IMR-90 (cell line): ENCODE results near the gene VSIR. TPM values are rescaled to one million over a fixed set of nuclear protein-coding genes. Genes with fewer than 3 reads are reported as not detected.

Experiments used
- ATAC-seq: fragments of 200-7000 bp; cut with Tn5 transposase; 2 replicates; pipeline ENCODE4 v1.9.1; 2020; ENCODE audit warnings: low read depth, mild to moderate bottlenecking, moderate library complexity
- BruUV-seq: library from RNA; stranded (reverse); fragments of 400-500 nt; replicated peaks from 2 replicates; lab custom pipeline; 2021; lab: Mats Ljungman, UMichigan
- CTCF ChIA-PET: fragments of 300-600 bp; formaldehyde crosslinking; extraction: SDS; loops from one replicate; lab custom pipeline; 2021; ENCODE audit warnings: antibody characterized with exemption; lab: Yijun Ruan, JAX
- POLR2A ChIA-PET: fragments of 300-600 bp; sonication (Branson Sonifier 250); formaldehyde crosslinking; loops from one replicate; lab custom pipeline; 2022; ENCODE audit warnings: antibody characterized with exemption; ENCODE audit not compliant: unreplicated experiment; lab: Charles Lee
- DNase-seq: peaks from one replicate; pipeline ENCODE4 v3.0.0; 2013
- H2AFZ ChIP-seq: replicated peaks from 2 replicates; pipeline ENCODE3; 2013; ENCODE audit warnings: low read length, mild to moderate bottlenecking; ENCODE audit not compliant: poor library complexity
- H2AK5ac ChIP-seq: 2 replicates; pipeline ENCODE4 v1.6.1; 2013; ENCODE audit warnings: low read depth, low read length, inconsistent platforms
- H2AK9ac ChIP-seq: replicated peaks from 2 replicates; pipeline ENCODE3; 2013; ENCODE audit warnings: mild to moderate bottlenecking, low read depth, low read length, moderate library complexity; ENCODE audit not compliant: poor library complexity
- H2BK120ac ChIP-seq: 2 replicates; pipeline ENCODE4 v1.6.1; 2013; ENCODE audit warnings: low read depth, low read length, inconsistent platforms
- H2BK15ac ChIP-seq: 3 replicates; pipeline ENCODE4 v1.6.1; 2013; ENCODE audit warnings: low read depth, low read length, inconsistent platforms
- H2BK20ac ChIP-seq: 2 replicates; pipeline ENCODE4 v1.6.1; 2013; ENCODE audit warnings: low read depth, mild to moderate bottlenecking, inconsistent platforms, low read length, moderate library complexity
- H2BK5ac ChIP-seq: 2 replicates; pipeline ENCODE4 v1.6.1; 2013; ENCODE audit warnings: mild to moderate bottlenecking, low read depth, low read length, inconsistent platforms; ENCODE audit not compliant: poor library complexity, severe bottlenecking
- H3K14ac ChIP-seq: replicated peaks from 2 replicates; pipeline ENCODE4 v1.6.1; 2013; ENCODE audit warnings: low read depth, low read length, inconsistent platforms
- H3K18ac ChIP-seq: 2 replicates; pipeline ENCODE4 v1.6.1; 2013; ENCODE audit warnings: low read depth, low read length, control low read depth
- H3K23ac ChIP-seq: 2 replicates; pipeline ENCODE4 v1.6.1; 2013; ENCODE audit warnings: low read depth, low read length, inconsistent platforms
- H3K27ac ChIP-seq: 2 replicates; pipeline ENCODE4 v1.5.1; 2013; ENCODE audit warnings: mild to moderate bottlenecking, control low read depth, low read length; ENCODE audit not compliant: insufficient read depth
- H3K27me3 ChIP-seq: 2 replicates; pipeline ENCODE4 v1.6.1; 2013; ENCODE audit warnings: low read length; ENCODE audit not compliant: control insufficient read depth, insufficient read depth
- H3K36me3 ChIP-seq: 2 replicates; pipeline ENCODE4 v1.6.1; 2013; ENCODE audit warnings: low read length, mixed read lengths; ENCODE audit not compliant: control insufficient read depth, insufficient read depth
- H3K4ac ChIP-seq: 2 replicates; pipeline ENCODE4 v1.6.1; 2013; ENCODE audit warnings: low read depth, low read length, inconsistent platforms
- H3K4me1 ChIP-seq: 2 replicates; pipeline ENCODE4 v1.6.1; 2013; ENCODE audit warnings: low read length, mixed read lengths; ENCODE audit not compliant: control insufficient read depth, insufficient read depth
- H3K4me2 ChIP-seq: 2 replicates; pipeline ENCODE4 v1.6.1; 2013; ENCODE audit warnings: low read depth, mild to moderate bottlenecking, control low read depth, low read length, moderate library complexity
- H3K4me3 ChIP-seq: 2 replicates; pipeline ENCODE4 v1.5.1; 2013; ENCODE audit warnings: low read depth, mild to moderate bottlenecking, control low read depth, low read length, moderate library complexity; ENCODE audit not compliant: insufficient read depth
- H3K56ac ChIP-seq: 2 replicates; pipeline ENCODE4 v1.6.1; 2013; ENCODE audit warnings: low read length, inconsistent platforms; ENCODE audit not compliant: insufficient read depth; ENCODE audit errors: extremely low read depth
- H3K79me1 ChIP-seq, 2 experiments: 2 replicates each; pipeline ENCODE4 v1.6.1; 2013; ENCODE audit warnings: low read length in 2 of 2, inconsistent platforms in 1 of 2, low read depth in 1 of 2
- H3K9ac ChIP-seq: 2 replicates; pipeline ENCODE4 v1.6.1; 2013; ENCODE audit warnings: low read depth, low read length, control low read depth
- H3K9me1 ChIP-seq: 2 replicates; pipeline ENCODE4 v1.6.1; 2013; ENCODE audit warnings: low read length, inconsistent platforms; ENCODE audit not compliant: insufficient read depth
- H3K9me3 ChIP-seq: 2 replicates; pipeline ENCODE4 v1.6.1; 2013; ENCODE audit warnings: low read length; ENCODE audit not compliant: control insufficient read depth, insufficient read depth
- H4K20me1 ChIP-seq: 2 replicates; pipeline ENCODE4 v1.6.1; 2013; ENCODE audit warnings: low read length, inconsistent platforms; ENCODE audit not compliant: insufficient read depth
- H4K5ac ChIP-seq: 2 replicates; pipeline ENCODE4 v1.6.1; 2013; ENCODE audit warnings: mild to moderate bottlenecking, low read depth, low read length, control low read depth
- H4K8ac ChIP-seq, 2 experiments: 2 replicates each; pipeline ENCODE4 v1.6.1; 2013; ENCODE audit warnings: low read depth in 2 of 2, low read length in 2 of 2, control low read depth in 1 of 2, inconsistent platforms in 1 of 2
- H4K91ac ChIP-seq: 2 replicates; pipeline ENCODE4 v1.6.1; 2013; ENCODE audit warnings: low read depth, low read length, inconsistent platforms; ENCODE audit not compliant: insufficient read depth
- BHLHE40 ChIP-seq: fragments of 150-350 bp; IDR thresholded peaks from 2 replicates; pipeline ENCODE4 v1.6.1; 2016; ENCODE audit warnings: mild to moderate bottlenecking, low read depth, low read length
- CEBPB ChIP-seq: IDR thresholded peaks from 2 replicates; pipeline ENCODE4 v1.6.1; 2012; ENCODE audit warnings: low read depth, low read length, improper control_type of control experiment
- CHD1 ChIP-seq: IDR thresholded peaks from 2 replicates; pipeline ENCODE4 v1.6.1; 2012; ENCODE audit warnings: low read depth, low read length, improper control_type of control experiment
- CTCF ChIP-seq: conservative IDR thresholded peaks from 2 replicates; pipeline ENCODE4 v1.5.1; 2012; ENCODE audit warnings: mild to moderate bottlenecking, low read depth, low read length, improper control_type of control experiment
- ELK1 ChIP-seq: fragments of 150-350 bp; IDR thresholded peaks from 2 replicates; pipeline ENCODE4 v1.6.1; 2016; ENCODE audit warnings: low read depth, mild to moderate bottlenecking, low read length, moderate library complexity, borderline replicate concordance
- FOS ChIP-seq: fragments of 150-350 bp; IDR thresholded peaks from 2 replicates; pipeline ENCODE4 v1.6.1; 2016; ENCODE audit warnings: low read depth, low read length
- MAFK ChIP-seq: IDR thresholded peaks from 2 replicates; pipeline ENCODE4 v1.6.1; 2012; ENCODE audit warnings: low read depth, low read length, improper control_type of control experiment
- MAZ ChIP-seq: IDR thresholded peaks from 2 replicates; pipeline ENCODE4 v1.6.1; 2012; ENCODE audit warnings: low read depth, mild to moderate bottlenecking, low read length, improper control_type of control experiment, moderate library complexity, borderline replicate concordance
- MXI1 ChIP-seq: IDR thresholded peaks from 2 replicates; pipeline ENCODE4 v1.6.1; 2012; ENCODE audit warnings: low read depth, mild to moderate bottlenecking, low read length, moderate library complexity, borderline replicate concordance
- NFE2L2 ChIP-seq: fragments of 150-350 bp; IDR thresholded peaks from 2 replicates; pipeline ENCODE4 v1.6.1; 2016; ENCODE audit warnings: low read depth, mild to moderate bottlenecking, low read length
- POLR2A ChIP-seq: IDR thresholded peaks from 2 replicates; pipeline ENCODE4 v1.6.1; 2012; ENCODE audit warnings: mild to moderate bottlenecking, low read depth, low read length
- RAD21 ChIP-seq: IDR thresholded peaks from 2 replicates; pipeline ENCODE4 v1.6.1; 2012; ENCODE audit warnings: low read length, improper control_type of control experiment
- RCOR1 ChIP-seq: IDR thresholded peaks from 2 replicates; pipeline ENCODE4 v1.6.1; 2012; ENCODE audit warnings: mild to moderate bottlenecking, low read length, improper control_type of control experiment; ENCODE audit not compliant: insufficient replicate concordance
- RFX5 ChIP-seq: IDR thresholded peaks from 2 replicates; pipeline ENCODE4 v1.8.0; 2012; ENCODE audit warnings: low read depth, mild to moderate bottlenecking, low read length, moderate library complexity
- SMC3 ChIP-seq: fragments of 150-350 bp; IDR thresholded peaks from 2 replicates; pipeline ENCODE4 v1.6.1; 2016; ENCODE audit warnings: low read depth, mild to moderate bottlenecking, antibody characterized with exemption, low read length, moderate library complexity
- WGBS, 2 experiments: methylation state at CpG; one replicate each; pipeline versions ENCODE4 v1.1.5 to v1.1.7; 2013; ENCODE audit warnings: missing lambda C conversion rate in 2 of 2; ENCODE audit not compliant: insufficient read length in 1 of 2; ENCODE audit errors: extremely low coverage in 2 of 2; 5-methylcytosine and 5-hydroxymethylcytosine counted together
- dilution Hi-C: fragments of 300-500 bp; cut with HindIII; formaldehyde crosslinking; loops from one replicate; pipeline ENCODE4 v1.14.3; 2018; ENCODE audit warnings: low sequenced_read_pairs; ENCODE audit not compliant: unreplicated experiment
- in situ Hi-C: fragments of 300-500 bp; cut with MboI; formaldehyde crosslinking; loops from 3 replicates; pipeline ENCODE4 v1.14.3; 2019; ENCODE audit warnings: low sequenced_read_pairs, inconsistent platforms, mixed read lengths
- intact Hi-C: fragments of 100-400 bp; cut with micrococcal nuclease; formaldehyde crosslinking; loops from 2 replicates; pipeline ENCODE4 v1.10.0; 2022
- polyA plus RNA-seq, 3 experiments: library from polyadenylated mRNA; depleted of rRNA; stranded (reverse); fragments of >200 nt; gene quantifications; 2 replicates each; pipeline ENCODE4 v1.2.3, GENCODE V29; 2012; ENCODE audit warnings: low replicate concordance in 1 of 3
- total RNA-seq: library from RNA; depleted of rRNA; stranded (reverse); fragments of >200 nt; gene quantifications from 2 replicates; pipeline ENCODE4 v1.2.3, GENCODE V29; 2012
- TF ChIP-seq, protein P1 (sequence below): fragments of 150-350 bp; IDR thresholded peaks from 2 replicates; pipeline ENCODE4 v1.6.1; 2017; ENCODE audit warnings: mild to moderate bottlenecking, antibody characterized with exemption, low read length, low read depth

Gene VSIR
- total and polyA plus RNA-seq, 2 of the 4 experiments (the other 2 are of a cell fraction) = 5.0 to 23.8 TPM

DNA sequence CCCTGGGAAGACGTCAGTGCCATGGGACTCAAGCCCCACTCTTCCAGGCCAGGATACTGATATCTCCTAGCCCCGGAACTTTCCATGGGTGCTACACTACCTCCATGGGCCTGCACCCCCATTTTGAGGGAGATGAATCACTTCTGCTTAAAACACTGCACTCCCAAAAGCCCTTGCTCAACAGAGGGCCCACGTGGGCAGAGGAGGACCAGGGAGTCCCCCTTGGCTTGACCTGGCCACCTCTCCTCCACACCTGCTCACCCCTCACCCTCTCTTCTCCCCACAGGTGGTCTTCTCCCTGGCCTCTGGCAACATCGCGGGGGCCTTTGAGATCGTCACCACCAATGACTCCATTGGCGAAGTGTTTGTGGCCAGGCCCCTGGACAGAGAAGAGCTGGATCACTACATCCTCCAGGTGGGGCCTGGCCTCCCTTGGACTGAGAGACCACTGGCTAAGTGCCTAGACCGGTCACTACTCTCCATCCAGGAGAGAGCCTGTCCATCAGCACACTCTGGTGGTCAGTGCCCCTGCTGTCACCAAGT is 33.9 kb downstream of the VSIR start:
- Histone ChIP-seq H4K20me1 (no peaks in the 10 kb centered on the region; the same call in 1 of the 2 replicates), H3K14ac (no peak overlapping the region), H3K79me1 (no peaks in the 10 kb centered on the region), H3K4me2 (no peak overlapping the region), H4K8ac (no peak overlapping the region), H2BK15ac (no peak overlapping the region), H3K27ac (no peak overlapping the region), H2BK5ac (no peak overlapping the region), H3K4me3 (no peak overlapping the region), H3K9me3 (peaks cover 2% of the 10 kb centered on the region; the same call in 1 of the 2 replicates), H2AFZ (no peak overlapping the region), H4K91ac (no peak overlapping the region), H3K9ac (no peak overlapping the region), H2AK5ac (no peak overlapping the region), H3K4me1 (peaks cover 2% of the 10 kb centered on the region; the same call in 1 of the 2 replicates), H4K5ac (no peak overlapping the region), H3K23ac (no peak overlapping the region), H3K56ac (no peak overlapping the region), H3K4ac (no peak overlapping the region), H2BK20ac (no peak overlapping the region), H2BK120ac (no peak overlapping the region), H3K9me1 (no peaks in the 10 kb centered on the region), H2AK9ac (no peak overlapping the region), H3K18ac (no peak overlapping the region), H3K36me3 (no peaks in the 10 kb centered on the region), H3K27me3 (peaks cover 12% of the 10 kb centered on the region)
- dilution Hi-C loops = no loop called here
- intact Hi-C loops = no loop called here
- DNase-seq = no peak
- POLR2A ChIA-PET = no interaction called here
- ATAC-seq = no peak
- no TSS peak for BruUV-seq
- in situ Hi-C loops = no loop called here
- WGBS, 2 experiments = 100% methylated on average over 1 of the region's 8 CpGs; no CpG with 5 or more reads in 1 of the 2 experiments
- TF ChIP-seq POLR2A (no peak), CTCF (no peak), ELK1 (no peak), CHD1 (no peak), RCOR1 (no peak), MXI1 (no peak), MAZ (no peak), FOS (no peak), BHLHE40 (no peak), SMC3 (no peak), NFE2L2 (no peak), RAD21 (no peak), RFX5 (no peak), CEBPB (no peak), MAFK (no peak)
- TF ChIP-seq, protein P1, sequence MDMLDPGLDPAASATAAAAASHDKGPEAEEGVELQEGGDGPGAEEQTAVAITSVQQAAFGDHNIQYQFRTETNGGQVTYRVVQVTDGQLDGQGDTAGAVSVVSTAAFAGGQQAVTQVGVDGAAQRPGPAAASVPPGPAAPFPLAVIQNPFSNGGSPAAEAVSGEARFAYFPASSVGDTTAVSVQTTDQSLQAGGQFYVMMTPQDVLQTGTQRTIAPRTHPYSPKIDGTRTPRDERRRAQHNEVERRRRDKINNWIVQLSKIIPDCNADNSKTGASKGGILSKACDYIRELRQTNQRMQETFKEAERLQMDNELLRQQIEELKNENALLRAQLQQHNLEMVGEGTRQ = no peak
- CTCF ChIA-PET = interaction anchor here (1.4 kb wide), 1 partner anchor 14 kb away, joined by 3 read pairs; no protein-coding TSS in a partner anchor
